ENCODE data around the gene ZBTB24. TPM values are rescaled to one million over a fixed set of nuclear protein-coding genes. Genes with fewer than 3 reads are reported as not detected.
A peak's percentile ranks its signal among the peaks of the same experiment; 100 is the strongest.

ZBTB24 gene
- total RNA-seq, 2 experiments from 2014 or later = 15.3 to 17.0 TPM

- no peaks in the 10 kb centered on the region for H3K9me3 ChIP-seq (ENCODE audit: low read length)
- no peak overlapping the region for H2AFZ ChIP-seq (ENCODE audit: low read length)
- H3K4me3 ChIP-seq (ENCODE audit: low read depth, low read length, poor library complexity, severe bottlenecking) = no peak overlapping the region
- TF ChIP-seq CTCF (conservative IDR thresholded peaks at IDR 0.05; ENCODE audit: low read length) = no peak
- no peak for TF ChIP-seq EZH2phosphoT487 (IDR thresholded peaks at IDR 0.05; ENCODE audit: borderline replicate concordance, low read depth, low read length)
- peaks cover 59% of the 10 kb centered on the region for H3K4me1 ChIP-seq (ENCODE audit: insufficient read depth, low read length, poor library complexity, severe bottlenecking)
- H3K27ac ChIP-seq (ENCODE audit: low read depth, low read length, poor library complexity, severe bottlenecking) = peak overlapping the region; percentile 99
- intact Hi-C loops (cut with micrococcal nuclease; ENCODE audit: unreplicated experiment) = loop anchor here (10.0 kb wide), 1 partner anchor 357 kb away; the partner anchor contains the start of genes CEP57L1 and SESN1
- ChIA-PET POLR2A (interaction anchor here (6.4 kb wide), 1 partner anchor 10 kb away, joined by 64 read pairs; the partner anchor contains the start of genes PPIL6 and SMPD2), CTCF (ENCODE audit: unreplicated experiment) (no interaction called here)
- H3K36me3 ChIP-seq (ENCODE audit: insufficient read depth, low read length) = peaks cover 51% of the 10 kb centered on the region
- BruUV-seq (replicated peaks) = no TSS peak
- DNase-seq (ENCODE audit: low spot score) = no peak
- H3K79me2 ChIP-seq (ENCODE audit: insufficient read depth, low read depth, low read length) = peaks cover 24% of the 10 kb centered on the region; the same call in 1 of the 2 replicates
- no peak overlapping the region for H3K4me2 ChIP-seq (ENCODE audit: low read length)
- H3K9me2 ChIP-seq (ENCODE audit: insufficient read depth, low read length) = no peaks in the 10 kb centered on the region
- H4K20me1 ChIP-seq (ENCODE audit: insufficient read depth, low read length) = no peaks in the 10 kb centered on the region
Observed at GRCh38 chr6:109452181-109452580, 30.8 kb downstream of the ZBTB24 start.

- POLR2A ChIA-PET = interaction anchor here (1.5 to 6.4 kb wide), 2 partner anchors 9 to 29 kb away, joined by 5 to 64 read pairs; partner anchors contain the start of genes PPIL6 and SMPD2
Observed at GRCh38 chr6:109451376-109451775, 31.6 kb downstream of the ZBTB24 start.

More at GRCh38 chr6:109451376-109451775, 31.6 kb downstream of the ZBTB24 start:
- Histone ChIP-seq H3K4me3 (ENCODE audit: low read depth, low read length, poor library complexity, severe bottlenecking) (no peak overlapping the region), H2AFZ (ENCODE audit: low read length) (no peak overlapping the region), H3K36me3 (ENCODE audit: insufficient read depth, low read length) (peaks cover 59% of the 10 kb centered on the region), H3K79me2 (ENCODE audit: insufficient read depth, low read depth, low read length) (peaks cover 16% of the 10 kb centered on the region; the same call in 1 of the 2 replicates), H3K4me2 (ENCODE audit: low read length) (no peak overlapping the region), H3K27ac (ENCODE audit: low read depth, low read length, poor library complexity, severe bottlenecking) (no peak overlapping the region), H3K9me2 (ENCODE audit: insufficient read depth, low read length) (no peaks in the 10 kb centered on the region), H4K20me1 (ENCODE audit: insufficient read depth, low read length) (no peaks in the 10 kb centered on the region), H3K4me1 (ENCODE audit: insufficient read depth, low read length, poor library complexity, severe bottlenecking) (peaks cover 51% of the 10 kb centered on the region), H3K9me3 (ENCODE audit: low read length) (no peaks in the 10 kb centered on the region)
- no TSS peak for BruUV-seq (replicated peaks)
- CTCF ChIA-PET (ENCODE audit: unreplicated experiment) = no interaction called here
- TF ChIP-seq CTCF (conservative IDR thresholded peaks at IDR 0.05; ENCODE audit: low read length) = no peak
- no peak for TF ChIP-seq EZH2phosphoT487 (IDR thresholded peaks at IDR 0.05; ENCODE audit: borderline replicate concordance, low read depth, low read length)
- no peak for DNase-seq (ENCODE audit: low spot score)
- intact Hi-C loops (cut with micrococcal nuclease; ENCODE audit: unreplicated experiment) = loop anchor here (10.0 kb wide), 1 partner anchor 357 kb away; the partner anchor contains the start of genes CEP57L1 and SESN1
